ENCODE measurements around the gene SIRPD.
"Not testable (repeated sequence)": the region's sequence is repeated elsewhere in the genome, so short reads cannot be mapped to it uniquely, and the experiment has no call there.

SIRPD gene

DNA sequence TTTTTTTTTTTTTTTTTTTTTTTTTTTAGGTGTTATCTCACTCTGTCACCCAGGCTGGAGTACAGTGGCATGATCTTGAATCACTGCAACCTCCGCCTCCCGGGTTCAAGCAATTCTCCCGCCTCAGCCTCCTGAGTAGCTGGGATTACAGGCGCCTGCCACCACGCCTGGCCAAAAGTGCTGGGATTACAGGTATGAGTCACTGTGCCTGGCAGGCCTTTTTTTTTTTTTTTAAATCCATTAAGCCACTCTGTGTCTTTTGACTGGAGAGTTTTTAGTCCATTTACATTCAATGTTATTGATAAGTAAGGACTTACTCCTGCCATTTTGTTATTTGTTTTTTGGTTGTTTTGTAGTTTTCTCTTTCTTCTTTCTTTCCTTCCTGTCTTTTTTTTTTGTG lies 60.1 kb downstream of the SIRPD start:
- DNase-seq (ENCODE audit: low read depth in 1 of 2, low spot score in 1 of 2): not testable (repeated sequence)

DNA sequence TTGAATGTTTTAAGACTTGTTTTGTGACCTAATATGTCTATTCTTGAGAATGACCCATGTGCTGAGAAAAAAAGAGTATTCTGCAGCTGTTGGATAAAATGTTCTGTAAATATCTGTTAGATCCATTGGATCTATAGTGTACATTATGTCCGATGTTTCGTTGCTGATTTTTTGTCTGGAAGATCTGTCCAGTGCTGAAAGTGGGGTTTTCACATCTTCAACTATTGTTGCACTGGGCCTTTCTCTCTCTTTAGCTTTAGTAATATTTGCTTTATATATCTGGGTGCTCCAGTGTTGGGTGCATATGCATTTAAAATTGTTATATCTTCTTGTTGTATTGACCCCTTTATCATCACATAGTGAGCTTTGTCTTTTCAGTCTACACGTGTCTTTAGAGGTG lies 60.6 kb downstream of the SIRPD start:
- no peak for DNase-seq (ENCODE audit: low read depth in 1 of 2, low spot score in 1 of 2)

DNA sequence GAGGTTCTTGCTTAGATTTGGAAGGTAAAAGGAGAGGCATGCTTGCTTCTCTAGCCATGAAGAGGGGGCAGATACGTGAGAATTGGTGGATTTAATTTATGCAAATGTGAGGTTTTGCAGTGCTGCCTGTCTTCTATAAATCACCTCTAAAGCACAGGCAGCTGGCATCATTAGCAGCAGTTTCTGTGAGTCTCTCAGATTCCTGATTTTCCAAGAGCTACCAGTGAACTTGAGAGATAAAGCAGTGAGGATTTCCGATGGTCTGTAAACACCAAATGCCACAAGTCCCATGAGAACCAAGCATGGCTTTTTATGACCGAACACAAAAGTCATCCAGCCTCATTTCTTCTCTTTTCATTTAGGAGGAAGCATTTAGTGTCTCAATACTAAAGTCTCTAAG lies 63.1 kb downstream of the SIRPD start:
- no peak for DNase-seq (ENCODE audit: low read depth in 1 of 2, low spot score in 1 of 2)

DNA sequence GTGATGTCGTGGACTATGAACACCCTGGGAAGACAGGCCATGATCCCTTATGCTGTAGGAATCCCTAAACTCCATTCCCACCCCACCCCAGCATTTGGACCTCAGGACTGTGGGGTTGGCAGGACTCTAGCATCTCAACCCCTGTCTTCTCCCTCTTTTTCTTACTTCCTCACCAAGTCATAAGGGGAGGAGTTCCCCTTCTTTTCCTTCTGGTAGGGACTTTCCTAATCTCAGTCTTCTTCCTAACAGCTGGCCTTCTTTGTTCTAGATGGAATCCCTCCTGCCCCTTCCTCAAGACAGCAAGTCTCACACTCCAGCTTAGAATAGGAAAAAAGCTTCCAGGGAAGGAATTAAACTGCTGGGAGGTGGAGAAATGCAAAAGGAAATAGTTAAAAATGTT lies 64.0 kb downstream of the SIRPD start:
- DNase-seq (ENCODE audit: low read depth in 1 of 2, low spot score in 1 of 2): no peak

- DNase-seq (ENCODE audit: low read depth in 1 of 2, low spot score in 1 of 2): no peak
These were observed 65.5 kb downstream of the SIRPD start for GRCh38 chr20:1491860-1492642.

- no peak for DNase-seq (ENCODE audit: low read depth in 1 of 2, low spot score in 1 of 2)
These were observed 66.1 kb downstream of the SIRPD start, which contains the start of gene SIRPB2 for GRCh38 chr20:1491281-1491840. Gene SIRPB2, minus strand, starts transcription at chr20:1491420. Its CDS starts 61 bp downstream, at chr20:1491359.

- no peak for DNase-seq (ENCODE audit: low read depth in 1 of 2, low spot score in 1 of 2)
These were observed 66.8 kb downstream of the SIRPD start for GRCh38 chr20:1490643-1491195.

DNA sequence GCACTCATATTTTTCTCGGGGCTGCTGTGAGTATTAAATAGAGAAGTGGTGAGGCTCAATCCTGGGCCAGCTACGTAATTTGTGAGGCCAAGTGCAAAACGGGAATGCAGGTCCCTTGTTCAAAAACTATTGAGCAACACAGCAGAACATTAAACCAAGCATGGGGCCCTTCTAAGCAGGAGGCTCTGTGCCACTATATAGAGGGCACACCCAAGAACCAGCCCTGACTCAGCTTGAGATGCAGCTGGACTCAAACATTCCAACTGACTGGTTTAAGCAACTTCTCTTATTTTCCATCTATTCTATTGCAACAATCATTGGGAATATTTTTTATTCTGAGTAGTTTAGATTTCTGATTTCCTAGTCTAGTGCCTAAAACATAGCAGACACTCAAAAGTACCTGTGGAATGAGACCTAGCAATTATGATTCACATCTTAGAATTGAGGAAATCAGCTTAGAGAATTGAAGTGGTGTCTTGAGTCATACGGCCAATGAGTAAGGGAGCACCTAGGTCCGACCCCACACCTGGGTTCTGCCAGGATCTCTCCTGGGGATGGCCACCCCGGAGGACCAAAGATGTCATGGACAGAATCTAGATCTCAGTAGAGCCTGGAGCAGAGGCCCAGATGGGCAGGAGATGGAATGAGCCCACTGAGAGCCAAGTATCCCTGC lies 67.6 kb downstream of the SIRPD start:
- DNase-seq (ENCODE audit: low read depth in 1 of 2, low spot score in 1 of 2): no peak

GRCh38 chr20:1489325-1489724 lies 68.2 kb downstream of the SIRPD start:
- no peak for DNase-seq (ENCODE audit: low read depth in 1 of 2, low spot score in 1 of 2)

DNA sequence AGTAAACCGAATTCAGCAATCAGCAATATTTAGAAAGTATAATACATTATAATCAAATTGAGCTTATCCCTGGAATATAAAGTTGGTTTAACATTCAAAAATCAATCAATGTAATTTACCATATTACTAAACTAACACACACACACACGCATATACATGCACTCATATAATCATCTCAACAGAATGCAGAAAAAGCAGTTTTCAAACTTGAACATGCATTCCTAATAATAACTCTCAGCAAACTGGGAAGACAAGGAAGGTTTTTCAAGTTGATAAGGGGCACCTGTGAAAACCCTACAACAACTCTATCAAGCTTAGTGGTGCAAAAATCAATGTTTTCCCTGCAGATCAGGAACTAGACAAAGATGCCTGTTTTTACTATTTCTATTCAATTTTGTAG lies 70.9 kb downstream of the SIRPD start:
- no peak for DNase-seq (ENCODE audit: low read depth in 1 of 2, low spot score in 1 of 2)

DNA sequence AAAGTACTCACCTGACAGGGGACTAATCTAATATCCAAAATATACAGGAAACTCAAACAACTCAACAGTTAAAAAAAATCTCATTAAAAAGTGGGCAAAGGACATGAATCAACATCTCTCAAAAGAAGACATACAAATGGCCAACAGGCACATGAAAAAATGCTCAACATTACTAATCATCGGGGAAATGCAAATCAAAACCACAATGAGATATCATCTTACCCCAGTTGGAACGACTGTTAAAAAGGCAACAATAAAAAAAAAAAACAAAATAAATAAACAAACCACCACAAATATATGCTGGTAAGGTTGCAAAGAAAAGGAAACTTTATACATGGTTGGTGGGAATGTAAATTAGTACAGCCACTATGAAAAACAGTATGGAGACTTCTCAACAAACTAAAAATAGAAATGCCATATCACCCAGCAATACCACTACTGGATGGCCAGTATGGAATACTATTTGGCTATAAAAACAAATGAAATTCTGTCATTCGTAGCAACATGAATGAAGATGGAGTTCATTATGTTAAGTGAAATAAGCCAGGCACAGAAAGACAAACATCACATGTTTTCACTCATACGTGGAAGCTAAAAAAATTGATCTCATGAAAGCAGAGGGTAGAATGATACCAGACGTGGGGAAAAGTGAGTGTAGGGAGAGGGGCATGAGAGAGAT lies 72.9 kb downstream of the SIRPD start:
- no peak for DNase-seq (ENCODE audit: low read depth in 1 of 2, low spot score in 1 of 2)
